PC-3 (cell line): ENCODE results near the gene FBXW5.

Experiments used
- EZH2 ChIP-seq: fragments of 300-600 bp; sonication (generic); IDR thresholded peaks from one replicate; pipeline ENCODE4 v1.6.1; 2017; ENCODE audit warnings: antibody characterized with exemption, mild to moderate bottlenecking, low read length; ENCODE audit not compliant: unreplicated experiment
- EZH2phosphoT487 ChIP-seq: fragments of 300-600 bp; sonication (generic); IDR thresholded peaks from 2 replicates; pipeline ENCODE4 v1.6.1; 2018; ENCODE audit warnings: mild to moderate bottlenecking, antibody characterized with exemption, low read length, borderline replicate concordance
- TF ChIP-seq, protein P1 (sequence below): fragments of 300-600 bp; sonication (generic); conservative IDR thresholded peaks from 2 replicates; pipeline ENCODE4 v1.5.1; 2017; ENCODE audit warnings: antibody characterized with exemption, low read depth, mild to moderate bottlenecking, low read length

DNA sequence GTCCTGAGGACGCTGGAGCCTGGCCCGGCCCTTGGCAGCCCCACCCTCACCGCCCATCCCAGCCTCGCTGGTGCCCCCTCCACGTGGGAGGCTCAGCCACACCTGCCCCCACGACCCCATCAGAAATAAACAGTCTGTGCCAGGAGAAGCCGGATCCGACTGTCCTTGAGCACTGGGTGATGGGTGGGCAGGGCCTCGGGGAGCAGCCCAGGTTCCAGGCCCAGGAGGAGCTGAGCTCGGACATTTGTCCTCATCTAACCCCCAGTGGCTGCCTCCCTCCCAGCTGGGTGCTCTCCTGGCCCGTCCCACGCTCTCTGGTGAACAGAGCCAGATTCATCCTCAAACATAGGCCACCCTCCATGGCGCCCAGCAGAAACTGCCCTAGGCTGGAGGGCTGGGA lies 28.2 kb upstream of the FBXW5 start:
- TF ChIP-seq, protein P1, sequence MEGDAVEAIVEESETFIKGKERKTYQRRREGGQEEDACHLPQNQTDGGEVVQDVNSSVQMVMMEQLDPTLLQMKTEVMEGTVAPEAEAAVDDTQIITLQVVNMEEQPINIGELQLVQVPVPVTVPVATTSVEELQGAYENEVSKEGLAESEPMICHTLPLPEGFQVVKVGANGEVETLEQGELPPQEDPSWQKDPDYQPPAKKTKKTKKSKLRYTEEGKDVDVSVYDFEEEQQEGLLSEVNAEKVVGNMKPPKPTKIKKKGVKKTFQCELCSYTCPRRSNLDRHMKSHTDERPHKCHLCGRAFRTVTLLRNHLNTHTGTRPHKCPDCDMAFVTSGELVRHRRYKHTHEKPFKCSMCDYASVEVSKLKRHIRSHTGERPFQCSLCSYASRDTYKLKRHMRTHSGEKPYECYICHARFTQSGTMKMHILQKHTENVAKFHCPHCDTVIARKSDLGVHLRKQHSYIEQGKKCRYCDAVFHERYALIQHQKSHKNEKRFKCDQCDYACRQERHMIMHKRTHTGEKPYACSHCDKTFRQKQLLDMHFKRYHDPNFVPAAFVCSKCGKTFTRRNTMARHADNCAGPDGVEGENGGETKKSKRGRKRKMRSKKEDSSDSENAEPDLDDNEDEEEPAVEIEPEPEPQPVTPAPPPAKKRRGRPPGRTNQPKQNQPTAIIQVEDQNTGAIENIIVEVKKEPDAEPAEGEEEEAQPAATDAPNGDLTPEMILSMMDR: no peak
- TF ChIP-seq EZH2phosphoT487 (no peak), EZH2 (no peak)
